ENCODE measurements around the gene SAMD4B.

Gene SAMD4B

DNA sequence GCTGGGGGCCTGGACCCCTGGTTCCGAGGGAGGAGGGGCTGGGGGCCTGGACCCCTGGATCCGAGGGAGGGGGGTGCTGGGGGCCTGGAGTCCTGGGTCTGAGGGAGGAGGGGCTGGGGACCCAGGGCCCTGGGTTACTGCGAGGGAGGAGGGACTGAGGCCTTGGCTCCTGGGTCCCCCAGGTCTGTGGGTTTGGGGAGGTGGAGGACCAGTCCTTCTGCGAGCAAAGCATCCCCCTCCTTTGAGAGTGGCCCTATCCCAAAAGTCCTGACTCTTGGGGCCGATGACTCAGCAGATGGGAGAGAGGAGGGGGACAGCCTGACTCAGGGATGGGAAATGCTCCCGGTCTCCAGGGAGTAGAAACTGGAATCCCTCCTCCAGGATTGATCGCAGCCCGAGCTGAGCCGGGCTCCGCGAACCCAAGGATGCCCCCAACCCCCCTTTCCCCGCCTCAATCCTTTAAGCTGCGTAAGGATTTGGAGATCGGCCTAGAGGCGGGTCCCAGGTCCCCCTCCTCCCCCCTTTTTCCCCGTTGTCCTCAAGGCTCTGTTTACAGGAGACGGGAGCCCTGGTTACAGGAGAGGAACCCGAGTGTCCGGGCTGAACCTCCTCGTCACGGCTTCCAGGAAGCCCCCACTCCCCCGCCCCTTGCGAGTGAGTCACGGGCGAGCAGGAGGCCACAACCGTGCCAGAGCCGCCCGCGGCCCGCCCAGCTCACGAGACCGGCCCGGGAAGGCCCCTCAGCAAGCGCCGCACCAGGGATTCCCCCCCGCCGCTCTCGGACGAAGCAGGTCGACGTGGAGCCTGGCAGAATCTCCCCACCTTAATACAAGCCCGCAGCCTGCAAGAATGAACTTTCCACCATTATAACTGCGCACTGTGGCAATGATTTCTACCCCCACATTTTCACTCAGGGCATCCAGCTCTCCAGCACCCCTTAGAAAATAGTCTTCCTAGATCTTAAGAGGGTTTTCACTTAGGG lies 61.4 kb downstream of the SAMD4B start:
- Histone ChIP-seq H2BK5ac (ENCODE audit: low read length) (peak overlapping the region; percentile 91), H3K23ac (ENCODE audit: low read depth, low read length, poor library complexity) (peak overlapping the region; percentile 96), H2AFZ (ENCODE audit: low read length) (peak overlapping the region; percentile 88), H3K79me1 (ENCODE audit: low read depth, low read length) (no peaks in the 10 kb centered on the region), H4K8ac (ENCODE audit: low read depth, low read length) (peak overlapping the region; percentile 93), H3K14ac (ENCODE audit: low read length) (peak overlapping the region; percentile 94), H3K9ac (ENCODE audit: low read depth, low read length, poor library complexity) (peak overlapping the region; percentile 95), H3K27ac (replicated peaks; ENCODE audit: low read length) (peak overlapping the region; percentile 99), H3K4me3 (ENCODE audit: low read length in 2 of 2) (peak overlapping the region; percentile 49 to 80), H2BK15ac (ENCODE audit: low read length) (peak overlapping the region; percentile 83), H2BK120ac (ENCODE audit: low read depth, low read length) (peak overlapping the region; percentile 98), H3K9me3 (replicated peaks in 1 of 2; ENCODE audit: control insufficient read depth in 2 of 2, insufficient read depth in 1 of 2, low read depth in 1 of 2, low read length in 2 of 2) (peaks cover 0 to 1% of the 10 kb centered on the region in 2 donors), H4K91ac (ENCODE audit: low read depth, low read length, poor library complexity) (peak overlapping the region; percentile 30), H2BK12ac (ENCODE audit: low read length) (peak overlapping the region; percentile 58), H3K36me3 (replicated peaks in 1 of 2; ENCODE audit: control insufficient read depth in 2 of 2, insufficient read depth in 2 of 2, low read length in 2 of 2) (peaks cover 2 to 13% of the 10 kb centered on the region in 2 donors), H3K4me1 (ENCODE audit: control insufficient read depth in 2 of 2, insufficient read depth in 1 of 2, low read depth in 1 of 2, low read length in 2 of 2) (peaks cover 20 to 27% of the 10 kb centered on the region in 2 donors), H3K27me3 (ENCODE audit: control insufficient read depth in 3 of 3, insufficient read depth in 3 of 3, low read depth in 1 of 3, low read length in 3 of 3) (peaks cover 0 to 22% (median 0%) of the 10 kb centered on the region in 3 experiments), H3K4me2 (ENCODE audit: insufficient read depth, low read length, poor library complexity, severe bottlenecking) (peak overlapping the region; percentile 80), H3K18ac (ENCODE audit: low read length) (peak overlapping the region; percentile 99), H2AK5ac (ENCODE audit: low read depth, low read length) (peak overlapping the region; percentile 99), H3K4ac (ENCODE audit: low read length) (peak overlapping the region; percentile 66)
- peak; percentile 89 for DNase-seq (ENCODE audit: low spot score)
- WGBS, 2 donors (ENCODE audit: extremely low coverage in 2 of 2, insufficient read length in 2 of 2, insufficient replicate concordance in 1 of 2), result no CpG with 5 or more reads among the region's 43 CpGs

DNA sequence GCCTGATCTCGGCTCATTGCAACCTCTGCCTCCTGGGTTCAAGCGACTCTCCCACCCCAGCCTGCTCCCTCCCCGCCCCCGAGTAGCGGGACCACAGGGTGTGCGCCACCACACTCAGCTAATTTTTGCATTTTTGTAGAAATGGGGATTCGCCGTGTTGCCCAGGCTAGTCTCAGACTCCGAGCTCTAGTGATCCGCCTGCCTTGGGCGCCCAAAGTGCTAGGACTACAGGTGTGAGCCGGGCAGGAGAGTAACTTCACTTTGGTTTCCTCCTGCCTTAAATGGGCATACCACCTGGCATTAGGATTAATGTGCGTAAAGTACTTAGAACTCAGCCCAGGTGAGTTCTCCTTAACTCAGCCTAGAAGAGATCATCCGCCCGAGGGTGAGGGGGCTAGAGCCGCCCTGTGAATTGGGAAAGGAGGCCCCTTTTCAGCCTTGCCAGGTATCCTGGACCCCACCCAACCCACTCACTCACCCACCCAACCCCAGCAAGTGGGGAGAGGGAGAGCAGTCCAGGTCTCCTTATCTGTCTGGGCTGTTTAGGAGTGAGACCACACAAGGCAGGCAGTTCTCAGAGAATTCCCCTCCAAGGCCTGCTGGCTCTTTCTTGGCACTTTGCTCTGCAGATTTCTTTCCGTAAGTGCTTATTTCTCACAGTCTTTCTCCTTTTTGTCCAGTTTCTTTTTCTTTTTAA lies 63.2 kb downstream of the SAMD4B start:
- Histone ChIP-seq H4K91ac (ENCODE audit: low read depth, low read length, poor library complexity) (no peak overlapping the region), H4K8ac (ENCODE audit: low read depth, low read length) (no peak overlapping the region), H2AFZ (ENCODE audit: low read length) (no peak overlapping the region), H2BK120ac (ENCODE audit: low read depth, low read length) (no peak overlapping the region), H3K27me3 (ENCODE audit: control insufficient read depth in 3 of 3, insufficient read depth in 3 of 3, low read depth in 1 of 3, low read length in 3 of 3) (peaks cover 0 to 27% (median 0%) of the 10 kb centered on the region in 3 experiments), H3K23ac (ENCODE audit: low read depth, low read length, poor library complexity) (no peak overlapping the region), H3K4ac (ENCODE audit: low read length) (no peak overlapping the region), H2BK12ac (ENCODE audit: low read length) (peak overlapping the region; percentile 75), H3K9ac (ENCODE audit: low read depth, low read length, poor library complexity) (no peak overlapping the region), H3K4me2 (ENCODE audit: insufficient read depth, low read length, poor library complexity, severe bottlenecking) (no peak overlapping the region), H3K14ac (ENCODE audit: low read length) (no peak overlapping the region), H3K18ac (ENCODE audit: low read length) (peak overlapping the region; percentile 7), H3K4me1 (ENCODE audit: control insufficient read depth in 2 of 2, insufficient read depth in 1 of 2, low read depth in 1 of 2, low read length in 2 of 2) (peaks cover 24 to 33% of the 10 kb centered on the region in 2 donors), H2BK5ac (ENCODE audit: low read length) (no peak overlapping the region), H2AK5ac (ENCODE audit: low read depth, low read length) (peak overlapping the region; percentile 76), H3K27ac (replicated peaks; ENCODE audit: low read length) (no peak overlapping the region), H3K36me3 (replicated peaks in 1 of 2; ENCODE audit: control insufficient read depth in 2 of 2, insufficient read depth in 2 of 2, low read length in 2 of 2) (peaks cover 0 to 6% of the 10 kb centered on the region in 2 donors), H2BK15ac (ENCODE audit: low read length) (peak overlapping the region; percentile 63), H3K9me3 (replicated peaks in 1 of 2; ENCODE audit: control insufficient read depth in 2 of 2, insufficient read depth in 1 of 2, low read depth in 1 of 2, low read length in 2 of 2) (no peaks in the 10 kb centered on the region), H3K79me1 (ENCODE audit: low read depth, low read length) (no peaks in the 10 kb centered on the region), H3K4me3 (ENCODE audit: low read length in 2 of 2) (no peak overlapping the region)
- DNase-seq (ENCODE audit: low spot score), result no peak
- WGBS, 2 donors (ENCODE audit: extremely low coverage in 2 of 2, insufficient read length in 2 of 2, insufficient replicate concordance in 1 of 2), result no CpG with 5 or more reads among the region's 17 CpGs

DNA sequence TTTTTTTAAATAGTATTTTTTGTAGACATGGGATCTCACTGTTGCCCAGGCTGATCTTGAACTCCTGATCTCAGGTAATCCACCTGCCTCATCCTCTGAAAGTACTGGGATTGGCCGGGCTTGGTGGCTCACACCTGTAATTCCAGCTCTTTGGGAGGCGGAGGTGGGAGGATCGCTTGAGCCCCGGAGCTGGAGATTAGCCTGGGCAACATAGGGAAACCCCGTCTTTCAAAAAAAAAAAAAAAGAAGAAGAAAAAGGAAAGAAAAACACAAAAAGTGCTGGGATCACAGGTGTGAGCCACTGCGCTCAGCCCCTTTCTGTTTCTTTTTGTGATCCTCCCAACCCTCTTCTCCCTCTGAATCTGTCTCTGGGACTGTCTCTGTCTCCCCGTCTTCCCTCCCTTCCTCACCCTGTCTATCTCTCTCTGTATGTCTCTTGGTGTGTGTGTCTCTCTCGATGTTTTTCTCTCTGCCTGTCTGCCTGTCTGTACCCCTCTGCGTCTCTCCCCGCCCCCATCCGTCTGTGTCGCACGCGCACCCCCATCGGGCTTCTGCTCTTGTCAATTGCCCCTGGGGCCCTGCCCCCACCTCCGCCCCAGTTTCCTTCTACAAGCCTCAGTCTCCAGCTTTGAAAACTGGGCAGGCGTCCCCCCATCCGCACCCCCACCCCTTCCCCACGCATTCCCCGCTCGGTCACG lies 63.9 kb downstream of the SAMD4B start:
- Histone ChIP-seq H3K36me3 (replicated peaks in 1 of 2; ENCODE audit: control insufficient read depth in 2 of 2, insufficient read depth in 2 of 2, low read length in 2 of 2) (peaks cover 0 to 6% of the 10 kb centered on the region in 2 donors), H3K9me3 (replicated peaks in 1 of 2; ENCODE audit: control insufficient read depth in 2 of 2, insufficient read depth in 1 of 2, low read depth in 1 of 2, low read length in 2 of 2) (no peaks in the 10 kb centered on the region), H3K27me3 (ENCODE audit: control insufficient read depth in 3 of 3, insufficient read depth in 3 of 3, low read depth in 1 of 3, low read length in 3 of 3) (peaks cover 0 to 27% (median 0%) of the 10 kb centered on the region in 3 experiments), H3K14ac (ENCODE audit: low read length) (no peak overlapping the region), H2AK5ac (ENCODE audit: low read depth, low read length) (peak overlapping the region; percentile 30), H3K4me3 (ENCODE audit: low read length in 2 of 2) (peak overlapping the region; percentile 63 to 91), H3K4me1 (ENCODE audit: control insufficient read depth in 2 of 2, insufficient read depth in 1 of 2, low read depth in 1 of 2, low read length in 2 of 2) (peaks cover 25 to 39% of the 10 kb centered on the region in 2 donors), H2AFZ (ENCODE audit: low read length) (peak overlapping the region; percentile 92), H4K8ac (ENCODE audit: low read depth, low read length) (no peak overlapping the region), H3K4ac (ENCODE audit: low read length) (no peak overlapping the region), H3K4me2 (ENCODE audit: insufficient read depth, low read length, poor library complexity, severe bottlenecking) (peak overlapping the region; percentile 99), H3K9ac (ENCODE audit: low read depth, low read length, poor library complexity) (peak overlapping the region; percentile 7), H3K18ac (ENCODE audit: low read length) (peak overlapping the region; percentile 78), H2BK5ac (ENCODE audit: low read length) (no peak overlapping the region), H3K27ac (replicated peaks; ENCODE audit: low read length) (no peak overlapping the region), H3K79me1 (ENCODE audit: low read depth, low read length) (no peaks in the 10 kb centered on the region), H2BK12ac (ENCODE audit: low read length) (no peak overlapping the region), H2BK15ac (ENCODE audit: low read length) (no peak overlapping the region), H2BK120ac (ENCODE audit: low read depth, low read length) (no peak overlapping the region), H3K23ac (ENCODE audit: low read depth, low read length, poor library complexity) (peak overlapping the region; percentile 96), H4K91ac (ENCODE audit: low read depth, low read length, poor library complexity) (no peak overlapping the region)
- DNase-seq (ENCODE audit: low spot score), result no peak
- no CpG with 5 or more reads among the region's 22 CpGs for WGBS, 2 donors (ENCODE audit: extremely low coverage in 2 of 2, insufficient read length in 2 of 2, insufficient replicate concordance in 1 of 2)

Data from neuronal stem cell (in vitro differentiated cells).